Neutrophil (primary cell): Measurements from ENCODE around the gene NANOS3.

Experiments
- H3K27ac ChIP-seq: fragments of 200-600 bp; sonication (generic); 2 replicates; pipeline ENCODE4 v1.5.1; 2016; ENCODE audit warnings: mild to moderate bottlenecking, moderate library complexity
- H3K27me3 ChIP-seq: fragments of 200-600 bp; sonication (generic); 2 replicates; pipeline ENCODE4 v1.6.0; 2016; ENCODE audit warnings: mild to moderate bottlenecking
- H3K36me3 ChIP-seq: fragments of 200-600 bp; sonication (generic); 2 replicates; pipeline ENCODE4 v1.5.1; 2017
- H3K4me1 ChIP-seq, 2 experiments: fragments of 200-600 bp in 1 of 2; sonication (generic) in 1 of 2; 1 replicate in 1 of 2; 2 replicates in 1 of 2; pipeline versions ENCODE4 v1.5.1 to v1.6.1; 2013 to 2016; ENCODE audit warnings: low read depth in 1 of 2, low read length in 1 of 2, mild to moderate bottlenecking in 1 of 2, moderate library complexity in 1 of 2; ENCODE audit not compliant: control insufficient read depth in 1 of 2, insufficient read depth in 1 of 2
- H3K4me3 ChIP-seq, 2 experiments: fragments of 200-600 bp in 1 of 2; sonication (generic) in 1 of 2; 1 replicate in 1 of 2; 2 replicates in 1 of 2; pipeline ENCODE4 v1.5.1; 2013 to 2016; ENCODE audit warnings: low read depth in 1 of 2, low read length in 1 of 2, mild to moderate bottlenecking in 1 of 2, moderate library complexity in 1 of 2
- H3K9me3 ChIP-seq: fragments of 200-600 bp; sonication (generic); 2 replicates; pipeline ENCODE4 v1.5.1; 2016
- TF ChIP-seq, protein P1 (sequence below): fragments of 200-600 bp; sonication (generic); IDR thresholded peaks from 2 replicates; pipeline ENCODE4 v1.5.1; 2016; ENCODE audit warnings: antibody characterized with exemption

Gene NANOS3

DNA sequence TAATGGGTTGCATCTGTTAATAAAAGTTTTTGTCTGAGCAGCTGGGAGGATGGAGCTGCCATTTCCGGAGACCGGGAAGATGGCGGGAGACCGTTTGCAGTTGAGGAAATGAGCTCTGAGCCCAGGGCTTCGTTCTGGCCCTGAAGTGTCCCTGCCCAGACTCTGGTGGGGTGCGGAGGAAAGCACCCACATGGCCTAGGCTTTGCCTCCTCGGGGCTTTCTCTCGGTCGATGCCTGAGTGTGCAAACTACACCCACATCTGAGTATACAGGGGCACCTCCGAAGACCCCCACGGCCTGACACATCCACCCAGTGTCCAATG is 15.6 kb upstream of the NANOS3 start:
- Histone ChIP-seq H3K27me3 (peaks cover 37% of the 10 kb centered on the region), H3K4me1 (peaks cover 20 to 26% of the 10 kb centered on the region in 2 experiments), H3K9me3 (no peaks in the 10 kb centered on the region), H3K4me3 (peak overlapping the region; percentile 76 to 85), H3K27ac (peak overlapping the region; percentile 88), H3K36me3 (no peaks in the 10 kb centered on the region)
- TF ChIP-seq, protein P1, sequence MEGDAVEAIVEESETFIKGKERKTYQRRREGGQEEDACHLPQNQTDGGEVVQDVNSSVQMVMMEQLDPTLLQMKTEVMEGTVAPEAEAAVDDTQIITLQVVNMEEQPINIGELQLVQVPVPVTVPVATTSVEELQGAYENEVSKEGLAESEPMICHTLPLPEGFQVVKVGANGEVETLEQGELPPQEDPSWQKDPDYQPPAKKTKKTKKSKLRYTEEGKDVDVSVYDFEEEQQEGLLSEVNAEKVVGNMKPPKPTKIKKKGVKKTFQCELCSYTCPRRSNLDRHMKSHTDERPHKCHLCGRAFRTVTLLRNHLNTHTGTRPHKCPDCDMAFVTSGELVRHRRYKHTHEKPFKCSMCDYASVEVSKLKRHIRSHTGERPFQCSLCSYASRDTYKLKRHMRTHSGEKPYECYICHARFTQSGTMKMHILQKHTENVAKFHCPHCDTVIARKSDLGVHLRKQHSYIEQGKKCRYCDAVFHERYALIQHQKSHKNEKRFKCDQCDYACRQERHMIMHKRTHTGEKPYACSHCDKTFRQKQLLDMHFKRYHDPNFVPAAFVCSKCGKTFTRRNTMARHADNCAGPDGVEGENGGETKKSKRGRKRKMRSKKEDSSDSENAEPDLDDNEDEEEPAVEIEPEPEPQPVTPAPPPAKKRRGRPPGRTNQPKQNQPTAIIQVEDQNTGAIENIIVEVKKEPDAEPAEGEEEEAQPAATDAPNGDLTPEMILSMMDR = no peak

DNA sequence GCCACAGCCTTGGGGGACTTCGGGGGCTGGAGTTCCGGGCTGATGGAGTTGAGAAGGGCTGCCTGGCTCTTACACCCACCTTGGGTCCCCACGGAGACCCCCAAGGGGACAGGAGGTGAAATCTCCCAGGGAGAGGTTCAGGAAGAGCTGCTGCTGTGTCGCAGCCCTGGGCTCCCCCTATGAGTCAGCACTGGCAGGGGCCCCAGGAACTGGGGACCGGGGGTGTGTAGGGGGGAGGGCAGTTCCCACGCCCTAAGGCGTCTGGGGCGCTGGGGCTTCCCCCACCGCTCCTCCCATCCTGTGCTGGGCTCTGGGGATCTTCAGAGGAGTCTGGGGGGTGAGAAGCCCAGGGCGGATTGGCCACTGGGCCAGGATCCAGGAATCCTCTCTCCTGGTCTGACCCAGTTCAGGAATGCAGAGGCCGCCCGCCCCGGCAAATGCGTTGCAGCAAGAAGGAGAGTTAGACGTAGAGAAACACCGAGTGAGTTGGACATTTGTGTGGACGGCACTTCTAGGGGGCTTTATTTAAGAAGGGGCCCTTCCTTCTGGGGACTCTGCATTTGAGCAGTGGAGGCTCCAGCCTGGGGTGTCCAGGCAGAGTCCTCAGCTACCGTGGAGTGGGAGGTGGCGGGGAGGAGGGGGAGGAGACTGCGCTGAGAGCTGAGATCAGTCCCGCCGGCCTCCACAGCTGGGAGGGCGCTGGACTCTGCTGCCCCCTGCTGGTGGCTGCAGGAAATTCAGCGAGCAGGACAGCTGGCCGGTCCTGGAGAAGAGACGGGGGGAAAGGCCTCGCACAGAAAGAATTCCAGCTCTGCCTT is 15.0 kb upstream of the NANOS3 start:
- TF ChIP-seq, protein P1 = peak; percentile 97
- Histone ChIP-seq H3K27me3 (peaks cover 43% of the 10 kb centered on the region), H3K4me1 (peaks cover 20 to 26% of the 10 kb centered on the region in 2 experiments), H3K9me3 (no peaks in the 10 kb centered on the region), H3K4me3 (peak overlapping the region; percentile 76 to 85), H3K36me3 (no peaks in the 10 kb centered on the region), H3K27ac (peak overlapping the region; percentile 88)

DNA sequence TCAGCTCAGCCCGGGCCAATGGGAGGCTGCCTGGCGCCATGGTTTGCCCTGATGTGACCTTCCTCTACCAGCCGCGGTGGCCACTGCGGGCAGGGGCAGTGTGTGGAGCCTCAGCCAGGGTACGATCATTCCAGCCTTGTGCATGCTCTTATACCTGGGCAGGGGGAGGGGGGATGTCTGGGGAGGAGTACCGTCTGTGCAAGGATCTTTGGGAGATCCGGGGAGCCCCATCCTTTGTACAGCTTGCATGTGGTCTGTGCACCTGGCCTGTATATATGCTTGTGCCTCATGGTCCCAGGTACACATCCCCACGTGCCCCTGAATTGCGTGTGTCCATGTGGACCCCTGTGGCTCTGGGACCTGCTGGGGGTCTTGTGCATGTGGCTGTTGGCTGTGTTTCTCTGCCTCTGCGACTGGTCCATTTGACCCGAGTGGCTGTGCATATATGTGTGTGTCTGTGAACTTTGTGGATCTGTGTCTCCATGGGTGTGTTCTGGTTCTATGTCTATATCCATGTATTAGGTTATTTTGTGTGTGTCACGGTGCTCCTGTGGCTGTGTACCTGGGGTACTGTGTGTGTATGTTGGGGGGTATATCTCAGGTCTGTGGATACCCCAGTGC is 12.8 kb upstream of the NANOS3 start:
- H3K9me3 ChIP-seq = no peaks in the 10 kb centered on the region
- H3K4me3 ChIP-seq = no peak overlapping the region
- no peak overlapping the region for H3K27ac ChIP-seq
- TF ChIP-seq, protein P1 = no peak
- H3K4me1 ChIP-seq = peaks cover 20 to 26% of the 10 kb centered on the region in 2 experiments
- no peaks in the 10 kb centered on the region for H3K36me3 ChIP-seq
- peaks cover 57% of the 10 kb centered on the region for H3K27me3 ChIP-seq

DNA sequence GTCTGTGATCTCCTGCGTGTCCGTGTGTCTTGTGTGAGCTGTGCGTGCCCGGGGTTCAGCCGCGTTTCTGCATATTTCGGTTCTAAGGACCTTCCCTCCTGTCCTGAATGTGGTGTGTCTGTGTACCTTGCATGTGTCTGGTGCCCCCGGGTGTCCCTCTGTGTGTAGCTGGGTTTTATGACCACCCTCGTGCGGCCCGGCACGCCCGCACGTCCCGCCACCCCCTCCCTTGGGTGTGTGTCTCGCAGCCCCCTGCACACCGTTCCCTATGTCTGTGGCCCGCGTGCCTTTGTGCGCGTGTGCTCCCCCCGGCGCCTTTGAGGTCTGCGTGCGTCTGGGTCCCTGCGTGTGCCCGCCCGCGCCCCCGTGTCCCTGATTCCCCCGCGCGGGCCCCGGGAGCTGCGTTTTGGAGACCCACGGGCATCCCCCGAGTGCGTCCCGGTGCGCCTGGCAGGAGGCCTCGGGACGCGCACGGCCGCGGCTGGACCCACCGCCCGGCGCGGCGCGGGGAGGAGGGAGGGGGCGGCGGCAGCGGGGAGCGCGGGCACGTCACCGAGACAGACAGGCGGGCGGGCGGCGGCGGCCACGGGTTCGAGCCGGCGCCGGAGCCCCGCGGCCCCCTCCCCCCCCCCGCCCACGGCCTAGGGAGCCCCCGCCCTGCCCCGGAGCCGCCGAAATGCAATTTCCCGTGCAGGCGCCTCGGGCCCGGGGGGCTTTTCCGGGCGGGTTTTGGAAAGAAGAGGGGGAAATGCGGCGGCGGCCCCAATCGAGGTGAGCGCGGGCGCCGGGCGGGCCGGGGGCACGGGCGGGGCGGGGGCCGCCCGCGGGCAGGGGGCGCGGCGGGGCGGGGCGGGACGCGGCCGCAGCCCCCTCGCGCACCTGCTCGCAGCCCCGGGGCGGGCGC is 12.0 kb upstream of the NANOS3 start:
- peaks cover 57% of the 10 kb centered on the region for H3K27me3 ChIP-seq
- H3K9me3 ChIP-seq = no peaks in the 10 kb centered on the region
- H3K27ac ChIP-seq = no peak overlapping the region
- no peaks in the 10 kb centered on the region for H3K36me3 ChIP-seq
- TF ChIP-seq, protein P1 = no peak
- no peak overlapping the region for H3K4me3 ChIP-seq
- H3K4me1 ChIP-seq = peaks cover 20 to 26% of the 10 kb centered on the region in 2 experiments
